Measurements from ENCODE around the gene PRDM16. TPM values are rescaled to one million over a fixed set of nuclear protein-coding genes. Genes with fewer than 3 reads are reported as not detected.
A peak's percentile ranks its signal among the peaks of the same experiment; 100 is the strongest.

PRDM16 gene
- total RNA-seq, 4 donors from 2014 or later: 0.41 to 0.95 TPM; not detected in 2

- in situ Hi-C loops (cut with MboI; ENCODE audit: low pct_ligation_motif_present in 1 of 4, low pct_unique_long_range_greater_than_20kb in 1 of 4, low sequenced_read_pairs in 3 of 4): no loop called here
- H3K27me3 ChIP-seq: no peaks in the 10 kb centered on the region
- H3K27ac ChIP-seq: no peak overlapping the region
- DNase-seq: no peak
- H3K4me3 ChIP-seq: no peak overlapping the region
- TF ChIP-seq POLR2AphosphoS5 (IDR thresholded peaks at IDR 0.05) (no peak), POLR2A (IDR thresholded peaks at IDR 0.05) (no peak), EP300 (IDR thresholded peaks at IDR 0.05; ENCODE audit: low read depth) (no peak)
- TF ChIP-seq, protein P1, sequence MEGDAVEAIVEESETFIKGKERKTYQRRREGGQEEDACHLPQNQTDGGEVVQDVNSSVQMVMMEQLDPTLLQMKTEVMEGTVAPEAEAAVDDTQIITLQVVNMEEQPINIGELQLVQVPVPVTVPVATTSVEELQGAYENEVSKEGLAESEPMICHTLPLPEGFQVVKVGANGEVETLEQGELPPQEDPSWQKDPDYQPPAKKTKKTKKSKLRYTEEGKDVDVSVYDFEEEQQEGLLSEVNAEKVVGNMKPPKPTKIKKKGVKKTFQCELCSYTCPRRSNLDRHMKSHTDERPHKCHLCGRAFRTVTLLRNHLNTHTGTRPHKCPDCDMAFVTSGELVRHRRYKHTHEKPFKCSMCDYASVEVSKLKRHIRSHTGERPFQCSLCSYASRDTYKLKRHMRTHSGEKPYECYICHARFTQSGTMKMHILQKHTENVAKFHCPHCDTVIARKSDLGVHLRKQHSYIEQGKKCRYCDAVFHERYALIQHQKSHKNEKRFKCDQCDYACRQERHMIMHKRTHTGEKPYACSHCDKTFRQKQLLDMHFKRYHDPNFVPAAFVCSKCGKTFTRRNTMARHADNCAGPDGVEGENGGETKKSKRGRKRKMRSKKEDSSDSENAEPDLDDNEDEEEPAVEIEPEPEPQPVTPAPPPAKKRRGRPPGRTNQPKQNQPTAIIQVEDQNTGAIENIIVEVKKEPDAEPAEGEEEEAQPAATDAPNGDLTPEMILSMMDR (IDR thresholded peaks at IDR 0.05): no peak
- 77% methylated on average over 31 of the region's 32 CpGs; no CpG with 5 or more reads in 1 of the 2 donors for WGBS, 2 donors (ENCODE audit: low coverage in 1 of 2)
- H3K9me3 ChIP-seq: no peaks in the 10 kb centered on the region
- H3K36me3 ChIP-seq: no peaks in the 10 kb centered on the region
- intact Hi-C loops (cut with DNase I; ENCODE audit: low total_unique reads): no loop called here
- H3K4me1 ChIP-seq: peaks cover 0 to 4% (median 2%) of the 10 kb centered on the region in 4 donors
These were observed 121.4 kb downstream of the PRDM16 start for GRCh38 chr1:3190256-3191041.

GRCh38 chr1:3192361-3192760 lies 123.4 kb downstream of the PRDM16 start:
- WGBS, 2 donors (ENCODE audit: low coverage in 1 of 2): 83% methylated on average over 2 of the region's 6 CpGs; no CpG with 5 or more reads in 1 of the 2 donors
- Histone ChIP-seq H3K4me3 (no peak overlapping the region), H3K4me1 (no peaks in the 10 kb centered on the region), H3K36me3 (no peaks in the 10 kb centered on the region), H3K27me3 (no peaks in the 10 kb centered on the region), H3K9me3 (no peaks in the 10 kb centered on the region), H3K27ac (no peak overlapping the region)
- DNase-seq: peak; percentile 34
- intact Hi-C loops (cut with DNase I; ENCODE audit: low total_unique reads): no loop called here
- TF ChIP-seq, protein P1 (IDR thresholded peaks at IDR 0.05): no peak
- TF ChIP-seq POLR2AphosphoS5 (IDR thresholded peaks at IDR 0.05): no peak
- TF ChIP-seq EP300 (IDR thresholded peaks at IDR 0.05; ENCODE audit: low read depth): no peak
- TF ChIP-seq POLR2A (IDR thresholded peaks at IDR 0.05): no peak
- in situ Hi-C loops (cut with MboI; ENCODE audit: low pct_ligation_motif_present in 1 of 4, low pct_unique_long_range_greater_than_20kb in 1 of 4, low sequenced_read_pairs in 3 of 4): no loop called here

DNA sequence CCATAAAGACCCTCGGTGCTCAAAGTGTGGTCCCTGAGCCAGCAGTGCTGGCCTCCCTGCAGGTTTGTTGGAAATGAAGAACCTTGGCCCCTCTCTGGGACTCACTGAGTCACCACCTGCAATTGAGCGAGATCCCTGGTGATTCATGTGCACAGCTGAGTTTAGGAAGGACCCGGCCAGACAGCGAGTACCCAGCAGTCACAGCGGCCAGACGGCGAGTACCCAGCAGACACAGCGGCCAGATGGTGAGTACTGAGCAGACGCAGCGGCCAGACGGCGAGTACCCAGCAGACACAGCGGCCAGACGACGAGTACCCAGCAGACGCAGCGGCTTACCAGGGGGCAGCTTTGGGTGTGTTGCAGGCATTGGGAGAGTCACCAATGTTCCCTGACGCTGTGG lies 123.8 kb downstream of the PRDM16 start:
- in situ Hi-C loops (cut with MboI; ENCODE audit: low pct_ligation_motif_present in 1 of 4, low pct_unique_long_range_greater_than_20kb in 1 of 4, low sequenced_read_pairs in 3 of 4) (no loop called here), intact Hi-C loops (cut with DNase I; ENCODE audit: low total_unique reads) (no loop called here)
- Histone ChIP-seq H3K4me3 (no peak overlapping the region), H3K27me3 (no peaks in the 10 kb centered on the region), H3K27ac (no peak overlapping the region), H3K4me1 (no peaks in the 10 kb centered on the region), H3K9me3 (no peaks in the 10 kb centered on the region), H3K36me3 (no peaks in the 10 kb centered on the region)
- TF ChIP-seq POLR2AphosphoS5 (IDR thresholded peaks at IDR 0.05) (no peak), POLR2A (IDR thresholded peaks at IDR 0.05) (no peak), EP300 (IDR thresholded peaks at IDR 0.05; ENCODE audit: low read depth) (no peak)
- TF ChIP-seq, protein P1 (IDR thresholded peaks at IDR 0.05): no peak
- no peak for DNase-seq
- 80% methylated on average over 18 of the region's 18 CpGs; no CpG with 5 or more reads in 1 of the 2 donors for WGBS, 2 donors (ENCODE audit: low coverage in 1 of 2)

GRCh38 chr1:3193811-3194210 lies 124.8 kb downstream of the PRDM16 start:
- no peak for DNase-seq
- TF ChIP-seq, protein P1 (IDR thresholded peaks at IDR 0.05): no peak
- TF ChIP-seq POLR2A (IDR thresholded peaks at IDR 0.05): no peak
- H3K4me1 ChIP-seq: no peaks in the 10 kb centered on the region
- no peak overlapping the region for H3K27ac ChIP-seq
- in situ Hi-C loops (cut with MboI; ENCODE audit: low pct_ligation_motif_present in 1 of 4, low pct_unique_long_range_greater_than_20kb in 1 of 4, low sequenced_read_pairs in 3 of 4) (no loop called here), intact Hi-C loops (cut with DNase I; ENCODE audit: low total_unique reads) (no loop called here)
- WGBS, 2 donors (ENCODE audit: low coverage in 1 of 2): 77 to 81% methylated on average over 5 to 10 of the region's 11 CpGs
- no peaks in the 10 kb centered on the region for H3K9me3 ChIP-seq
- H3K4me3 ChIP-seq: no peak overlapping the region
- no peaks in the 10 kb centered on the region for H3K36me3 ChIP-seq
- no peaks in the 10 kb centered on the region for H3K27me3 ChIP-seq
